Uterus (tissue), 2 donors: ENCODE data around the gene IRF5.

Experiments used
- CTCF ChIP-seq, 4 experiments: fragments of 200-600 bp in 2 of 4; fragments of 450-650 bp in 2 of 4; sonication (generic) in 2 of 4; IDR thresholded peaks; one replicate each; pipeline ENCODE4 v1.5.1; 2016 to 2019; ENCODE audit warnings: antibody characterized with exemption in 4 of 4, mild to moderate bottlenecking in 2 of 4, moderate library complexity in 1 of 4
- POLR2A ChIP-seq, 2 donors: fragments of 450-650 bp; IDR thresholded peaks; one replicate each; pipeline ENCODE4 v1.6.1; 2016; ENCODE audit warnings: antibody characterized with exemption in 2 of 2, mild to moderate bottlenecking in 1 of 2, moderate library complexity in 1 of 2

GRCh38 chr7:128916643-128916915, 21.1 kb upstream of the IRF5 start:
- no peak for TF ChIP-seq CTCF (IDR thresholded peaks at IDR 0.05)
- TF ChIP-seq POLR2A (IDR thresholded peaks at IDR 0.05), result no peak
